MM.1S (cell line): ENCODE measurements around the gene FCHSD1.

Experiments used
- DNase-seq: peaks from one replicate; pipeline ENCODE4 v3.0.0-alpha.2; 2015
- H2AFZ ChIP-seq: fragments of 300-600 bp; sonication (generic); 2 replicates; pipeline ENCODE4 v1.6.0; 2016; ENCODE audit warnings: antibody characterized with exemption, low read length
- H3F3A ChIP-seq: fragments of 300-600 bp; sonication (generic); 2 replicates; pipeline ENCODE4 v1.6.1; 2016; ENCODE audit warnings: mild to moderate bottlenecking, antibody characterized with exemption, low read length, moderate library complexity, mixed read lengths; ENCODE audit not compliant: insufficient read depth
- H3K27ac ChIP-seq: fragments of 300-600 bp; sonication (generic); 2 replicates; pipeline ENCODE4 v1.5.1; 2016; ENCODE audit warnings: mild to moderate bottlenecking, low read length
- H3K27me3 ChIP-seq: fragments of 300-600 bp; sonication (generic); replicated peaks from 2 replicates; pipeline ENCODE4 v1.6.0; 2016; ENCODE audit warnings: low read length; ENCODE audit not compliant: insufficient read depth
- H3K36me3 ChIP-seq: fragments of 300-600 bp; sonication (generic); replicated peaks from 2 replicates; pipeline ENCODE4 v1.6.1; 2016; ENCODE audit warnings: mild to moderate bottlenecking, low read length, mixed read lengths; ENCODE audit not compliant: insufficient read depth
- H3K4me1 ChIP-seq: fragments of 300-600 bp; sonication (generic); 2 replicates; pipeline ENCODE4 v1.6.1; 2016; ENCODE audit warnings: low read length, mixed read lengths
- H3K4me2 ChIP-seq: fragments of 300-600 bp; sonication (generic); 2 replicates; pipeline ENCODE4 v1.6.0; 2016; ENCODE audit warnings: low read depth, low read length
- H3K4me3 ChIP-seq: fragments of 300-600 bp; sonication (generic); 2 replicates; pipeline ENCODE4 v1.5.1; 2016; ENCODE audit warnings: low read length, mixed read lengths
- H3K79me2 ChIP-seq: fragments of 300-600 bp; sonication (generic); 2 replicates; pipeline ENCODE4 v1.6.1; 2016; ENCODE audit warnings: mixed run types, low read length, mixed read lengths
- H3K9ac ChIP-seq: fragments of 300-600 bp; sonication (generic); 2 replicates; pipeline ENCODE4 v1.6.1; 2016; ENCODE audit warnings: low read length, mixed read lengths
- H3K9me2 ChIP-seq: fragments of 300-600 bp; sonication (generic); replicated peaks from 2 replicates; pipeline ENCODE4 v1.6.1; 2016; ENCODE audit warnings: mild to moderate bottlenecking, low read length, mixed read lengths; ENCODE audit not compliant: insufficient read depth
- H3K9me3 ChIP-seq: fragments of 300-600 bp; sonication (generic); replicated peaks from 2 replicates; pipeline ENCODE4 v1.6.1; 2016; ENCODE audit warnings: mild to moderate bottlenecking, low read length, mixed read lengths; ENCODE audit not compliant: insufficient read depth
- H4K20me1 ChIP-seq: fragments of 300-600 bp; sonication (generic); 2 replicates; pipeline ENCODE4 v1.6.1; 2016; ENCODE audit warnings: mild to moderate bottlenecking, low read length, moderate library complexity, mixed read lengths; ENCODE audit not compliant: insufficient read depth
- CTCF ChIP-seq: fragments of 300-600 bp; sonication (generic); IDR thresholded peaks from 2 replicates; pipeline ENCODE4 v1.5.1; 2016; ENCODE audit warnings: antibody characterized with exemption, low read length, mixed read lengths
- EZH2 ChIP-seq: fragments of 300-600 bp; sonication (generic); optimal IDR thresholded peaks from 2 replicates; pipeline ENCODE3; 2017; ENCODE audit warnings: low read depth, mild to moderate bottlenecking, antibody characterized with exemption, low read length, mixed read lengths
- EZH2phosphoT487 ChIP-seq: fragments of 300-600 bp; sonication (generic); IDR thresholded peaks from 2 replicates; pipeline ENCODE4 v1.6.1; 2018; ENCODE audit warnings: antibody characterized with exemption, low read length

The FCHSD1 gene

GRCh38 chr5:141668601-141669265 is 17.5 kb upstream of the FCHSD1 start:
- Histone ChIP-seq H2AFZ (no peak overlapping the region), H3K27me3 (no peaks in the 10 kb centered on the region), H3K9ac (no peak overlapping the region), H3K79me2 (no peaks in the 10 kb centered on the region), H3K27ac (no peak overlapping the region), H3F3A (no peaks in the 10 kb centered on the region), H3K4me2 (no peak overlapping the region), H3K9me2 (no peaks in the 10 kb centered on the region), H3K4me3 (no peak overlapping the region), H3K9me3 (no peaks in the 10 kb centered on the region), H4K20me1 (no peaks in the 10 kb centered on the region), H3K36me3 (no peaks in the 10 kb centered on the region), H3K4me1 (no peaks in the 10 kb centered on the region)
- no peak for TF ChIP-seq EZH2phosphoT487
- no peak for TF ChIP-seq CTCF
- TF ChIP-seq EZH2 = no peak
- DNase-seq = no peak

- TF ChIP-seq EZH2phosphoT487 (no peak), EZH2 (no peak), CTCF (no peak)
- DNase-seq = no peak
- H4K20me1 ChIP-seq = no peaks in the 10 kb centered on the region
- H3F3A ChIP-seq = no peaks in the 10 kb centered on the region
- H3K4me3 ChIP-seq = no peak overlapping the region
- H3K9me2 ChIP-seq = no peaks in the 10 kb centered on the region
- H3K27me3 ChIP-seq = no peaks in the 10 kb centered on the region
- H3K9ac ChIP-seq = no peak overlapping the region
- no peaks in the 10 kb centered on the region for H3K79me2 ChIP-seq
- H3K36me3 ChIP-seq = no peaks in the 10 kb centered on the region
- H3K4me1 ChIP-seq = no peaks in the 10 kb centered on the region
- H2AFZ ChIP-seq = no peak overlapping the region
- no peak overlapping the region for H3K27ac ChIP-seq
- H3K9me3 ChIP-seq = no peaks in the 10 kb centered on the region
- no peak overlapping the region for H3K4me2 ChIP-seq
Measured at GRCh38 chr5:141665995-141666940, 15.1 kb upstream of the FCHSD1 start.

- TF ChIP-seq CTCF (peak; percentile 94), EZH2 (no peak)
- Histone ChIP-seq H3K36me3 (no peaks in the 10 kb centered on the region), H3K4me1 (no peaks in the 10 kb centered on the region), H3F3A (no peaks in the 10 kb centered on the region), H4K20me1 (no peaks in the 10 kb centered on the region), H3K27ac (no peak overlapping the region), H3K4me2 (no peak overlapping the region), H3K27me3 (no peaks in the 10 kb centered on the region), H3K9me2 (no peaks in the 10 kb centered on the region), H3K4me3 (no peak overlapping the region), H3K9ac (no peak overlapping the region), H2AFZ (peak overlapping the region; percentile 39; the same call in 1 of the 2 replicates), H3K79me2 (no peaks in the 10 kb centered on the region), H3K9me3 (no peaks in the 10 kb centered on the region)
- peak; percentile 55 for DNase-seq
Measured at GRCh38 chr5:141664733-141665461, 13.7 kb upstream of the FCHSD1 start.
